ENCODE measurements around the gene WDFY2. TPM values are rescaled to one million over a fixed set of nuclear protein-coding genes. Genes with fewer than 3 reads are reported as not detected.

The WDFY2 gene
- polyA plus RNA-seq, 3 donors: 6.5 to 40.1 (median 9.1) TPM

DNA sequence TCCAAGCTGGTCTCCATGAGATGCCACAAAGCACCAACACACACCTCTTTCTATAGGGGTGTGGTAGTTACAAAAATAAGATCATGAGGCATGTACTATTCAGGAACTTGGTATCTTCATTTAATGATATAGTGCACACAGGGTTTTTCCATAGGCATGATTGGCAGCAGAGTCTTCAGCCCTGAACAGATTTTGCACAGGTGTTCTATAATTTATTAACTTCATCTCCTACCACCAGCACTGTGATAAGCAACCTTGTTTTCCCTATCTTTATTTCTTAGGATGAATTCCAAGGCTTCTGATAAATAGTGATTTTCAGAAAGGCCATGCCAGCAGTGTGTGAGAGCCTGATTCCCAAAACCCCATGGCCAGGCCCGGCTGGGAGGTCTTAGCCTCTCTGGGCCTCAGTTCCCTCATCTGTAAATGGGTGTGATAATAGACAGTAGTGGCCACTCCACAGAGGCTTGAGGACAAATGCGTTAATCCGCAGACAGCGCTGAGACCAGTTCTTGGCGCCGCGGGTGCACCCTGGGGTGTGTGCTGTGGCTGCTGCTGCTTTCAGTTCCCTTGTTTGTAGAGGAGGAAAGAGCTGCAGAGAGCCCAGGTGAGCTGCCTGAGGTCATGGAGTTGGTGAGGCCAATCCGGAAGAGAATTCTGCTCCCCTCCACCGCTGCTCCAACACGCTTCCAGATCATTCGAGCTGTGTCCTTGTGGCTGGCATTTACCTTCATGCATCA lies 186.6 kb downstream of the WDFY2 start:
- Mint-ChIP-seq H3K4me3 (no peak overlapping the region), H3K4me1 (no peaks in the 10 kb centered on the region), H3K27me3 (ENCODE audit: low read depth in 3 of 3) (peaks cover 3 to 6% (median 3%) of the 10 kb centered on the region in 3 donors), H3K9me3 (peaks cover 0 to 2% (median 0%) of the 10 kb centered on the region in 7 donors), H3K36me3 (peaks cover 23% of the 10 kb centered on the region in 2 donors), H3K27ac (peak overlapping the region in 1 of 7 donors; percentile 57)
- Histone ChIP-seq H3K4me1 (ENCODE audit: control insufficient read depth in 1 of 2, insufficient read depth in 2 of 2, low read length in 2 of 2) (no peaks in the 10 kb centered on the region), H3K27me3 (ENCODE audit: control insufficient read depth in 2 of 2, insufficient read depth in 2 of 2, low read length in 2 of 2) (peaks cover 0 to 5% of the 10 kb centered on the region in 2 donors), H3K79me2 (ENCODE audit: insufficient read depth, low read length) (no peaks in the 10 kb centered on the region), H3K36me3 (replicated peaks in 1 of 2; ENCODE audit: control insufficient read depth in 1 of 2, insufficient read depth in 2 of 2, low read length in 2 of 2) (peaks cover 15 to 31% of the 10 kb centered on the region in 2 donors), H3K9me3 (replicated peaks in 1 of 2; ENCODE audit: control insufficient read depth in 1 of 2, insufficient read depth in 1 of 2, low read length in 2 of 2) (no peaks in the 10 kb centered on the region), H4K20me1 (ENCODE audit: insufficient read depth, low read length) (no peaks in the 10 kb centered on the region), H3K9ac (ENCODE audit: insufficient read depth, low read length, poor library complexity, severe bottlenecking) (no peak overlapping the region), H3K4me3 (replicated peaks in 1 of 3; ENCODE audit: low read depth in 2 of 3, low read length in 3 of 3) (no peak overlapping the region), H3K4me2 (replicated peaks; ENCODE audit: extremely low read depth, low read length, poor library complexity, severe bottlenecking) (no peak overlapping the region), H2AFZ (ENCODE audit: insufficient read depth, low read depth, low read length, poor library complexity, severe bottlenecking) (no peak overlapping the region), H3K27ac (ENCODE audit: low read depth in 1 of 2, low read length in 2 of 2) (no peak overlapping the region)
- TF ChIP-seq, protein P1, sequence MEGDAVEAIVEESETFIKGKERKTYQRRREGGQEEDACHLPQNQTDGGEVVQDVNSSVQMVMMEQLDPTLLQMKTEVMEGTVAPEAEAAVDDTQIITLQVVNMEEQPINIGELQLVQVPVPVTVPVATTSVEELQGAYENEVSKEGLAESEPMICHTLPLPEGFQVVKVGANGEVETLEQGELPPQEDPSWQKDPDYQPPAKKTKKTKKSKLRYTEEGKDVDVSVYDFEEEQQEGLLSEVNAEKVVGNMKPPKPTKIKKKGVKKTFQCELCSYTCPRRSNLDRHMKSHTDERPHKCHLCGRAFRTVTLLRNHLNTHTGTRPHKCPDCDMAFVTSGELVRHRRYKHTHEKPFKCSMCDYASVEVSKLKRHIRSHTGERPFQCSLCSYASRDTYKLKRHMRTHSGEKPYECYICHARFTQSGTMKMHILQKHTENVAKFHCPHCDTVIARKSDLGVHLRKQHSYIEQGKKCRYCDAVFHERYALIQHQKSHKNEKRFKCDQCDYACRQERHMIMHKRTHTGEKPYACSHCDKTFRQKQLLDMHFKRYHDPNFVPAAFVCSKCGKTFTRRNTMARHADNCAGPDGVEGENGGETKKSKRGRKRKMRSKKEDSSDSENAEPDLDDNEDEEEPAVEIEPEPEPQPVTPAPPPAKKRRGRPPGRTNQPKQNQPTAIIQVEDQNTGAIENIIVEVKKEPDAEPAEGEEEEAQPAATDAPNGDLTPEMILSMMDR (IDR thresholded peaks at IDR 0.05): no peak
- WGBS (ENCODE audit: insufficient coverage): 87% methylated on average over 7 of the region's 11 CpGs
- no peak for DNase-seq
- intact Hi-C loops (cut with micrococcal nuclease): no loop called here

DNA sequence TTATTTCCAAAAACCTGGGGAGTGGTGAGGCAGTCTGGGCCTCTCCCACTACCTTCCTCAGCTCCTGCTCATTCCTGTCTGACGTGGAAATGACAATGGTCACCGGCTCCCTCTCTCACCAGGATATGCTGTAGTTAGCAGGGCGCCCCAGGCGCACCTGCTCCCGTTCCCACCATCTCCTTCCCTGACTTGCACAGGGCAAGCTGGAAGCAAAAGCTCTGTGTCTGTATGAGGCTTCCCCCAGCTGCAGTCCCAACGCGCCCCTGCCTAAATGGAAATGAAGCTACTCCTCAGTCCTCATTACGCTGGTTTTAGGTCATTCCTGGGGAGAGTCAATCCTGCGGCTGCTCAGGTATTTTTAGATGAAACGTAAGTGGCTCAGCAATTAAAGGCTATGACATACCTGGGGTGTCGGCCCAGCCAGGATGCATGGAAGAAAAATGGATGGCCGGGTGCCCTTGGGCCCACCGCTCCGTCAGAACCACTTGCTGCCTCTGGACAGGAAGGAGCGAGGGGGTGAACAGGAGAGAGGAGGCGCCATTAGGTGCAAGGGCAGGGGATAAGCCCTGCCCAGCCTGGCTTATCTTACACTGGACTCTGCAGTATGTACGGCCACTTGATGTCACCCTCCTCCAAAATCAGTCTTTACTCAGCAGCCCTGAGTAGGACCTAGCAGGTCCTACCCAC lies 187.3 kb downstream of the WDFY2 start:
- TF ChIP-seq, protein P1 (IDR thresholded peaks at IDR 0.05): no peak
- Mint-ChIP-seq H3K27ac (peak overlapping the region in 2 of 7 donors; percentile 41 to 62), H3K4me3 (peak overlapping the region in 1 of 2 donors; percentile 15), H3K27me3 (ENCODE audit: low read depth in 3 of 3) (peaks cover 3 to 9% (median 6%) of the 10 kb centered on the region in 3 donors), H3K36me3 (peaks cover 16% of the 10 kb centered on the region in 2 donors), H3K9me3 (peaks cover 0 to 6% (median 0%) of the 10 kb centered on the region in 7 donors), H3K4me1 (no peaks in the 10 kb centered on the region)
- H3K9me3 ChIP-seq (replicated peaks in 1 of 2; ENCODE audit: control insufficient read depth in 1 of 2, insufficient read depth in 1 of 2, low read length in 2 of 2): no peaks in the 10 kb centered on the region
- H3K27me3 ChIP-seq (ENCODE audit: control insufficient read depth in 2 of 2, insufficient read depth in 2 of 2, low read length in 2 of 2): peaks cover 0 to 5% of the 10 kb centered on the region in 2 donors
- H3K36me3 ChIP-seq (replicated peaks in 1 of 2; ENCODE audit: control insufficient read depth in 1 of 2, insufficient read depth in 2 of 2, low read length in 2 of 2): peaks cover 8 to 23% of the 10 kb centered on the region in 2 donors
- DNase-seq: no peak
- H3K4me1 ChIP-seq (ENCODE audit: control insufficient read depth in 1 of 2, insufficient read depth in 2 of 2, low read length in 2 of 2): no peaks in the 10 kb centered on the region
- no peak overlapping the region for H3K4me3 ChIP-seq (replicated peaks in 1 of 3; ENCODE audit: low read depth in 2 of 3, low read length in 3 of 3)
- H3K9ac ChIP-seq (ENCODE audit: insufficient read depth, low read length, poor library complexity, severe bottlenecking): no peak overlapping the region
- WGBS (ENCODE audit: insufficient coverage): 91% methylated on average over 15 of the region's 17 CpGs
- no peaks in the 10 kb centered on the region for H3K79me2 ChIP-seq (ENCODE audit: insufficient read depth, low read length)
- no peak overlapping the region for H2AFZ ChIP-seq (ENCODE audit: insufficient read depth, low read depth, low read length, poor library complexity, severe bottlenecking)
- H4K20me1 ChIP-seq (ENCODE audit: insufficient read depth, low read length): no peaks in the 10 kb centered on the region
- H3K4me2 ChIP-seq (replicated peaks; ENCODE audit: extremely low read depth, low read length, poor library complexity, severe bottlenecking): no peak overlapping the region
- H3K27ac ChIP-seq (ENCODE audit: low read depth in 1 of 2, low read length in 2 of 2): no peak overlapping the region
- intact Hi-C loops (cut with micrococcal nuclease): no loop called here
